NCI-H2107 treated with DMSO at 0.1 percent for 48 hours (cell line): ENCODE data around the gene C2orf49.

ENCODE experiments used
- DNase-seq: peaks from one replicate; lab custom pipeline; 2025; ENCODE audit not compliant: unreplicated experiment; lab: John Stamatoyannopoulos, UW

C2orf49 gene

GRCh38 chr2:105381101-105381668, 43.8 kb downstream of the C2orf49 start:
- no peak for DNase-seq

DNA sequence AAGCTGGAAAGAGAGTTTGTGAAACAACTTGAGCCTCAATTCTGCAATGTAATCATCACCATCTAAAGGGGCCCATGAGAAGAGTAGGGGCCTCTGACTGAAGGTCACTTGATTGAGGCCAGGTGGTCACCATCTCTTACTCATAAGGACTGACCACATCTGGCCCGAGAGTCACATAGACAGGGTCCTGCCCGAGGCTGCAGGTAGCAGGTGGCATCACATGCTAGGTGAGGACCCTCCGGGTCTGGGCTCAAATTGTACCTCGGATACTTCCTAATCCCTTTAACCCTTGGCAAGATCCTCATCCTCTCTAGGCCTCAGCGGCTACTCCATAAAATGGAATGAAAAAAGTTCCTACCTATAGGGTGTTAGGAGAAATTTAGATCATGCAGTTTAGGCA, 44.8 kb downstream of the C2orf49 start:
- DNase-seq = no peak

DNA sequence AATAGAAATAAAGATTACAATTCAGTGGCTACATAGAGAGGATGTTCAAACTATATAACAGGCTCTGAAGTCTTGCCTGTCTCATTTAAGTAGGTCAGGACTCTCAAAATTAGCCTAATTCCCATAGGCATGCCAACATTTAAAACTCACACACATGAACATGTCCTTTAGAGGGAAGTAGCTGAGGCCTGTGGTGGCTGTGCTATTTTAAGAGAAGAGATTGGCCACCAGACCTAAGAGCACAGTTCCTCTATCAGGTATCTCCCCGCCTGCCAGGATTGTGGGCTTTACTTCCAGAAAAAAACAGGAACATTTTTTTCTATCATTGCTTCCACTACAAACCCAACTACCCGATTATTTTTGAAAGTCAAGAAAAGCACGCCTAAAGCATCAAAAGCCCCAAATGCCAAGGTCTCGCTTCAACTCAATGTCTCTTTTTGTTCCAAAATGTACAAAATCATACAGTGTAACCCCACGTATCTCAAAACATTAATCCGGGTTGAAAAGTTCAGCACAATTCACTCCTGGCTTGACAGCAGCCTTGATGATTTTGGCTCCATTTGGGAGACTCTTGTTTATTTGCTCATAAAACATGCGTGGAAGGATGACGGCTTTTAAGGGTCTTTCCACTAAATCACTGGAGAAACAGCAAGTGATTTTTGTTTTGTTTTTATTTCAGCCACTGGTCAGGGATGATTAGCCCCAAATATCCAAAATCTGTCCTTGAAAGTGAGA, 46.3 kb downstream of the C2orf49 start:
- DNase-seq = no peak

- no peak for DNase-seq
Measured at GRCh38 chr2:105384216-105384615, 46.9 kb downstream of the C2orf49 start.

- DNase-seq = no peak
Measured at GRCh38 chr2:105384861-105385260, 47.5 kb downstream of the C2orf49 start.

- no peak for DNase-seq
Measured at GRCh38 chr2:105385731-105386540, 48.6 kb downstream of the C2orf49 start.

DNA sequence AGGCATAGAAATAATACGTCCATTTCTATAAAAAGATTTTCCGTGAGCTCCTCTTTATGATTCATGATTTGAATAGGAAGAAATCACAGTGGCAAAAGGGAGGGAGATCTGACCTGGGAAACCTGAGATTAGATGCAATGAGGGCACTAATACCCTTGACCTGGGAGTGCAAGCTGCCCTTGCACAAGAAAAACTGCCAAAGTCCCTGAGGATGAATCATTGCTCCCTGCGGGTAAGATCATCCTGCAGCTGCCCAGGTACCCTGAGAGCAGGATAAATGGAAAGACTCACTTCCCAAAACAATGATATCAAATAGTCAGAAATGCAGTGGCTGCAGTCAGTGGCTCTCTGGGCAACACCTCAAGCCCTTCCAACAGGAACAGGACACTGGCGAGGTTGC, 49.9 kb downstream of the C2orf49 start:
- DNase-seq = no peak

DNA sequence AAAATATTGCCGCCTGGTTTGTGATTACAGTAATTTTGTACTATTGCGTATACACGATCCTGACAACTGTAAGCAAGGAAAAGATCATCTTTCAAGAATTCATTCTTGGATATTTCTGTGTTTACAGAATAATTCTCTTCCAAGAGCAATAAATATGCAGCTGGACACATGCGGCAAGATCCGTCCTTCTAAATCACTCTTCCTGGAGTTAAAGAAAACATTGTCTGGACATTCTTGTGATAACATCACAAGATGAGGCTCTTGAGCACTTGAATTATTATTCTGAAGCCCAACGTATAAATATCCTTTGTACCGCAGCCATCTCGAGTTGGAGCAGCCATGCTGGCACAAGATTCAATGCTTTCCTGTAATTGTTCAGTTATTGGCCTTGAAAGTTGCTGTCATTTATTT, 51.6 kb downstream of the C2orf49 start:
- no peak for DNase-seq

DNA sequence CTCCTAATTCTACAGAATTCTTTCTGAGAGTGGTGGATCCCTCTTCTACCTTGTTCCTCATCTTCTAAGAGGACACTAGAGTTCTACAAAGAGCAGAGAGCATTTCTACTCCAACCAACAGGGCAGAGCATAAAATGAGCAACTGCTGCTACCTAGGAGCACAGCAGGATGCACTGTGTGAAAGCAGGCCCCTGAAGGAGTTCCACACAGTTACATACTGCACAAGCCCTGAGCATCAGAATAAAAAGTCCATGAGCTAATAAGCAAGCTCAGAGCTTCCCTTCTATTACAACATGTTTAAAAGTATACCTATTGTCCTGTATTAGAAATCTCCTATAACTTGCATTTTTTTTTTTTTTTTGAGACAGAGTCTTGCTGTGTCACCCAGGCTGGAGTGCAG, 53.1 kb downstream of the C2orf49 start:
- DNase-seq = no peak

DNA sequence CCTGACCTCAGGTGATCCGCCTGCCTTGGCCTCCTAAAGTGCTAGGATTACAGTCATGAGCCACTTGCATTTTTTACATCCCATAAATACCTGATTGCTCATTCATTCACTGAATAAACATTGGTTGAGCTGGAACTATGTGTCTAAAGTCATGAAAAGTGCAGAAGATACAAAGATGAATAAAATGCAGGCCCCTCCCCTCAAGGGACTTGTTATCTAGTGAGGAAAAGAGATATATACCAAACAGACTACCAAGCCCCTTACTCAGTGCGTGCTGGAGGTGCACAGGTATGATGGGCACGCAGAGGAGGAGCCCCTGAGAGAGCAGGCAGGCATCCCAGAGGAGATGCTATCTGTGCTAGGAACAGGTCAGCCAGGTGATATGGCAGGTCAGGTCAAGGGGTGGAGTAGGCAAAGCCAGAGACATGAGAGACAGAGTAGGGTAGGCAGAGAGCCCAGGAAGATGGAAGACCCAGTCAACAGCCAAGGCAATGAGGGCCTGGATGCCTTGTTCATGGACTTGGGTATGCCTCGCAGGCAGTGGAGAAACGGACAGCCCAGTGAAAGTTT, 53.8 kb downstream of the C2orf49 start:
- DNase-seq = no peak

DNA sequence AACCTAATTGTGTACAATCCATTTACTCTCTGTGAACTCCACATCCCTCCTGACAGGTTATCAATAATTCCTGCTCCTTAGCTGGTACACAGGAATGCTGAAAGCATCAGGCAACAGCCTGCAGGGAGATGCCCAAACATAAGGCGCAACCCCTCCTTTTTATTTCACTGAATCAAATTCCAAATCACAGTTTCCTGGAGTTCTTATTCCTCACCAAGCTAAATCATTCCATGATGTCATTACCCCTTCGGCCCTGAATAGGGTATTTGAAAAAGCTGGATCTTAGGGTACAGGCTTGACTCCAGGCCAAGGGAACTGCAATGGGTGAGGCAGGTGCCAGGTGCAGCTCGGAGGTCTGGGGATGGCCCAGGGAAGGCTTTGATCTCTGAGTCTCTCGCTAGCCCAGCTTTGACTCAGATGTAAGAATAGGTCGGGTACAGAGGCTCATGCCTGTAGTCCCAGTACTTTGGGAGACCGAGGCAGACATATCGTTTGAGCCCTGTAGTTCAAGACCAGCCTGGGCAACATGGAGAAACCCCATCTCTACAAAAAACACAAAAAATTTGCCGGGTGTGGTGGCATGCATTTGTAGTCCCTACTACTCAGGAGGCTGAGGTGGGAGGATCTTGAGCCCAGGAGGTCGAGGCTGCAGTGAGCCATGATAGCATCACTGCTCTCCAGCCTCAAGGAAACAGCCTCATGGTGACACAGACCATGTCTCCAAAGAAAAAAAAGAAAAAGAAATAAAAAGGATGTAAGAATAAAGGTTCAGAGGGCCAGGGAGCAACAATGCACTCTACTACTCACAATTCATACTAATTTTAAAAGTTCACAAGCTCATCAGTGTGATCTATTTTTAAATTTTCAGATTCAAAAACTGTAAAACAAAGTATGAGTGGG, 54.7 kb downstream of the C2orf49 start:
- DNase-seq = no peak

DNA sequence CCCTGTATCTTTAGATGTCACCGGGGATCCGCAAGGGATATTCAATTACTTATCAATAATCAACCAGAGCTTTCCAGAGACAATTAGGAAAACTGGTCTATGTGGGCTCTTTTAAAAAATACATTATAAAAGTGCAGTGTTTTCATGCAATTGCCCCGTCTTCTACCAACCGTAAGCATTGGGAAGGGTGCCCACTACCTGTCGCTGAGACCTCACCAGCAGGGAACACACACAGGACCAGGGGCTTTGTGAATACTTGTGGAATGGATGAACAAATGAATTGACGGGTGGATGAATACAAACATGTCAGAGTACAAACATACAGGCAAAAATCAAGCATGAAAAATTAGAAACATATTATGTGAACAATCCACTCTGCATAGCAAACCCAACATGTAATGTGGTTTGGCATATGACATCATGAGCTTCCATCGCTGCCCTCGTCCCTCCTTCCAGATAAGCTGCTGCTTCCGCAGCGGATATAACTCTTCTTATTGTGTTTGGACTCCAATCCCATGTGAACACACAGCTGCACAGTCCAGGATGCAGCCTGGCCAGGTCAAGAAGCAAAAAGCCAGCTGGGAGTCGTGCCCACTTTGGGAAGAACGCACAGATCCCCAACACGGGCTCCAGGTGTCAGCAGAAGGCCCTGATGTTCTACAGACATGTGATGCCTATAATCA, 56.2 kb downstream of the C2orf49 start:
- DNase-seq = no peak

- DNase-seq = no peak
Measured at GRCh38 chr2:105394951-105395611, 57.7 kb downstream of the C2orf49 start.

DNA sequence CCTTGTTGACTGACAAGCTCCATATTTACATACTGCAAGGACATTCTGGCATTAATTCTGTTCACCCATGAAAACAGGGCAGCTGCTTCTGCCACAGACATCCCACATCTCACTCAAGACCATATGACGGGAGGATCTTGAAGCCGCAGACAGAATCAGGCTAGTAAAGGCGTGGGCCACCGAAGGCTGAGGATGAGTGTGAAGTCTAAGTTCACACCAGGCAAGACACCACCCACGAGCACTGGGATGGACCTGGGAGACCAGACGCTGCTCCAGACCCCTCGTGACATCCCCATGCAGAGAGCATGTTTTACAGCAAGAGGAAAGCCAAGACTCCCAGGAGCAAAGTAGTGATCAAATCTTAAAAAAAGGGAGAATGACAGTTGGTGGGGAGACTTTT, 58.4 kb downstream of the C2orf49 start:
- no peak for DNase-seq

DNA sequence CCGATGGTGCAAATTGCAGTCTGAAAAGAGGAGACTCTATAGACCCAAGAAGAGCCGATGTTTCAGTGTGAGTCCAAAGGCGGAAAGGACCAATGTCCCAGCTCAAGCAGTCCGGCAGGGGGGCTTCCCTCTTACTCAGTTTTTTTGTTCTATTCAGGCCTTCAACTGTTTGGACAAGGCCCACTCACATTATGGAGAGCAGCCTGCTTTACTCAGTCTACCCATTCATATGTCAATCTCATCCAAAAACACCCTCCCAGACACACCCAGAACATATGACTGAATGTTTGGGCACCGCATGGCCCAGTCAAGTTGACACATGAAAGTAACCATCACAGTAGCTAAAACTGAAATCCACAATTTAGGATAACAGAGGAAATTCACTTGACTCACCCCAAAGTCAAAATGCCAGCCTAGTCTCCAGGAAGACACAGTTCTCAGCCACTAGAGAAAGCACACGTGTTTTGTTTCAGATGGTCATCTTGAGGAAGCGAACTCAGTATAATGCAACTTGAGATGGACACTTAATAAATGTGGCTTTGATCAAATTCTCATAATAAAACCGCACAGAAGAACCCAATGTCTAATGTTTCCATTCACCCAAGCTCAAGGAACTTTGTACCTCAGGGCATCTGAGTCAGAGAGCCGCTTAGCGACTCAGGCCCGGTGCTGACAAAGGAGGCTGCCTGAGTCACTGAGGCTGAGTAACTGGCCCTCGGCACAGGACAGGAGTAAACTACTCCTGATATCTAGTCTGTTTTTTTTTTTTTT, 59.1 kb downstream of the C2orf49 start:
- no peak for DNase-seq

DNA sequence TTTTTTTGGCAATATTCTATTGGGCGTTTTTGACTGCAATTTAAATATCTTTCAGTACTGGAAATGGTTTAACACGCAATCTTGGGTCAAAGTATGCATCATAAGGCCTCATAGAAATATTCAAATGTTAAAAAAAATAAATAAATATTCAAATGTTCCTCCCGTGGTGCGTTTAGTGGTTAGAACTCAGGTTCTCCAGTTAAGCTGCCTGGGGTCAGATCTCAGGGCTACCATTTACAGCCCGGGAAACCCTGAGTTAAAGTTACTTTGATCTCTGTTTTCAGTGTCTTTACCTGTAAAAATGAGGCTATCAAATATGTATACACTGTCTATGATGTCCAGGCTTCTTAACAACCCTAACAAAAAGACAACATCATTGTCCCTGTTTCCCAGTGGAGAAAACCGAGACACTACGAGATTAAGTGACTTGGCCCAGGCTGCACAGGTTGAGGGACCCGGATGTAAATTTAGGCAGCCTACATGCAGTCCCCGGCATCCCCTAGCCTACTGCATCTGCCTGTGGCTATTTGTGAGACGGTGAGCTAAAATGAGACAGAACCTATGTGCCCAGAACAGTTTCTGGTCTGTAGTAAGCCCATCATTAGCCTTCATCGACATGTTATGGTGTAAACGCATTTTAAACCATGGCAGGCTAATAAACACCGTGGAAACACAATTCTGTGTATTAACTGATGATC, 59.8 kb downstream of the C2orf49 start:
- DNase-seq = no peak

DNA sequence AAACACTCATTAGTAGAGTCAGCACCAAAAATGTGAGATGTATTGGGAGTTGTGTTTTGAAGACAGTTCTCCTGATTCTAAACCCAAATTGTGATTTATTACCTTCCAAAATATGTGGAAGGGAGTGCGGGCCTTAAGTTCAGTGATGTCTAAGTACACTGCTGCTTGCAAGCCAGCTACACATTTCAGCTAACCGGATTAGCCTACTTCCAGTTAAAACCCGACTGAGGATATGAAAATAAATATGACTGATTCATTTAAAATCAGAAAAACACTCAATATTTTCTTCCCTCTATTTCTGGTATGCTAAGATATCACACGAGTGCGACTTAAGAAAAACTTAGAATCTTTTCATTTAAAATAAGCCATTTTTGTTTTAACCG, 60.6 kb downstream of the C2orf49 start:
- no peak for DNase-seq
